OCI-LY3 (cell line): Measurements from ENCODE around the gene DYNC1LI1.

ENCODE experiments used
- EZH2phosphoT487 ChIP-seq: fragments of 200-600 bp; shearing (Covaris generic); IDR thresholded peaks from 2 replicates; pipeline ENCODE4 v1.6.1; 2018; ENCODE audit warnings: antibody characterized with exemption, mixed run types, low read depth
- TF ChIP-seq, protein P1 (sequence below): fragments of 200-600, 300-600 bp; sonication (generic); IDR thresholded peaks from 2 replicates; pipeline ENCODE4 v1.5.1; 2014; ENCODE audit warnings: antibody characterized with exemption, low read length, low read depth

DNA sequence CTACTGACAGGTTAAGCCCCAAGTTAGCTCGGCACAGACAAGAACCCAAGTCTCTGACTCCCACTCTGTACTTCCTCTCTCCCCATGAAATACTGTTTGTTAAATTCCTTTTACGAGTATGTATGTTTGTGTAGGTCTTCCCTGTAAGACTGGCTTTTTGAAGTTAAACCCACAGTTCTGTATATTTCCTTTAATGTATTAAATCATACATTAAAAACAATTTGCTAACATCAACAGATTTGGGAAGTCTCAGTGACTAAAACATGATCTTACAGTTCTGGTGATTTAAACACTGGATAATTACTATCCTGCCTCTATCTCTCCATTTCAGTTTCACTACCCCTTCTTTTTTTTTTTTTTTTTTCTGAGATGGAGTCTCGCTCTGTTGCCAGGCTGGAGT is 72.4 kb downstream of the DYNC1LI1 start:
- TF ChIP-seq, protein P1, sequence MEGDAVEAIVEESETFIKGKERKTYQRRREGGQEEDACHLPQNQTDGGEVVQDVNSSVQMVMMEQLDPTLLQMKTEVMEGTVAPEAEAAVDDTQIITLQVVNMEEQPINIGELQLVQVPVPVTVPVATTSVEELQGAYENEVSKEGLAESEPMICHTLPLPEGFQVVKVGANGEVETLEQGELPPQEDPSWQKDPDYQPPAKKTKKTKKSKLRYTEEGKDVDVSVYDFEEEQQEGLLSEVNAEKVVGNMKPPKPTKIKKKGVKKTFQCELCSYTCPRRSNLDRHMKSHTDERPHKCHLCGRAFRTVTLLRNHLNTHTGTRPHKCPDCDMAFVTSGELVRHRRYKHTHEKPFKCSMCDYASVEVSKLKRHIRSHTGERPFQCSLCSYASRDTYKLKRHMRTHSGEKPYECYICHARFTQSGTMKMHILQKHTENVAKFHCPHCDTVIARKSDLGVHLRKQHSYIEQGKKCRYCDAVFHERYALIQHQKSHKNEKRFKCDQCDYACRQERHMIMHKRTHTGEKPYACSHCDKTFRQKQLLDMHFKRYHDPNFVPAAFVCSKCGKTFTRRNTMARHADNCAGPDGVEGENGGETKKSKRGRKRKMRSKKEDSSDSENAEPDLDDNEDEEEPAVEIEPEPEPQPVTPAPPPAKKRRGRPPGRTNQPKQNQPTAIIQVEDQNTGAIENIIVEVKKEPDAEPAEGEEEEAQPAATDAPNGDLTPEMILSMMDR: no peak
- TF ChIP-seq EZH2phosphoT487: no peak
